Right lobe of liver (tissue), 4 donors: ENCODE measurements around the gene BTBD2.

ENCODE experiments used
- CTCF ChIP-seq, 4 donors: fragments of 200-600 bp in 3 of 4; fragments of 450-650 bp in 1 of 4; IDR thresholded peaks; one replicate each; pipeline versions ENCODE4 v1.5.1 to v1.8.0; 2016 to 2022; ENCODE audit warnings: antibody characterized with exemption in 4 of 4, mild to moderate bottlenecking in 2 of 4
- POLR2A ChIP-seq: fragments of 450-650 bp; IDR thresholded peaks from one replicate; pipeline ENCODE4 v1.6.1; 2017; ENCODE audit warnings: antibody characterized with exemption, mild to moderate bottlenecking
- donor health status: DM: no; HTN: no; CAD: no.
- donor health status: DM: no; HTN: no; CAD: no.
- donor health status: DM: no; HTN: yes; CAD: no.

- TF ChIP-seq CTCF (IDR thresholded peaks at IDR 0.05) (no peak), POLR2A (no peak)
Measured at GRCh38 chr19:1968279-1969175, 47.0 kb downstream of the BTBD2 start.
